Islet of Langerhans (tissue), 1 donor: ENCODE measurements around the gene EXOC3L4.
"Not testable (repeated sequence)": the region's sequence is repeated elsewhere in the genome, so short reads cannot be mapped to it uniquely, and the experiment has no call there.

Source experiments
- FAIRE-seq: peaks from one replicate; lab custom pipeline; 2011; peaks lifted over from hg19 to GRCh38; lab: Jason Lieb, UNC

EXOC3L4 gene

GRCh38 chr14:103094406-103095209 is at the start of gene EXOC3L4:
TSS of gene EXOC3L4 (plus strand) at chr14:103094725. CDS start at chr14:103100220, 5,495 bp downstream.
- FAIRE-seq = no peak

DNA sequence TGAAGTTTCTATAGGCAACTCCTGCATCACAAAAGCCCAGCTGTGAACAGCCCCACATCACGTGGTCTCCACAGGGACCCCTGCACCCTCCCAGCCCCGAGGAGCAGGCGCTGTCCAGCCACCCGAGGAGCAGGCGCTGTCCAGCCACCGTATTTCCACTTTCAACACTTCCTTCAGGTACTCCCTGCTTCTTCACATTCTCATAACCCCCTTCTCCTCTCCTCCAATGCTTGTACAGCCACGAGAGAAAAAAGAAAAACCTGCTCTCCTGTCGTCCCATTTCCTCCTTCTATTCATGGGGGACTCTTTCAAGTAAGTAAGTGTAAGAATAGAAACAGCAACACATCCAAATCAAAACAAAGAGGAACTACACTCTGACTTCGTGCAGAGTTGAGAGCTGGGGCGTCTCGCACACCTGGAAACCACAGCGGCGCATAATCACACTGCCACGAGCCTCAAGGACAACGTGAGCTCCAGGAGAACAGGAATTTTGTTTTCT is 49.1 kb upstream of the EXOC3L4 start:
- no peak for FAIRE-seq

- not testable (repeated sequence) for FAIRE-seq
Observed at GRCh38 chr14:103047453-103047852, 47.1 kb upstream of the EXOC3L4 start.

DNA sequence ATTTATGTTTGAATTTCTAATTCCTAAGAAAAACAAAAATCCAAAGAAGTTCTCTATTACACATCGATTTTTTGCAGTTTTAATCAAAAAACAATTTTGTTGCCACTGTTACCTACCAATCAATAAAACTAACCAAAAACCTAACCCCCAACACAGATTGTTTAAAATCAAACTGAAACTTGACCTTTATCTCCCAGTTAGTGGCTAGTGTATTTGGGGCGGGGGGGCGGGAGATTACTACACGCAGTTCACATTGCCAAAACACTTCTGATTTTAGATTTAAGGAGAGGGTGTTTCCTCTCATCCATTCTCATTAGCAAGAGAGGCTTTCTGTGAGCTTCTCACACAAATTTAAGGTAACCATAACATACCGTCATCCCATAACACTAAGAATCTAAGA is 43.6 kb upstream of the EXOC3L4 start:
- peak; percentile 78 for FAIRE-seq

DNA sequence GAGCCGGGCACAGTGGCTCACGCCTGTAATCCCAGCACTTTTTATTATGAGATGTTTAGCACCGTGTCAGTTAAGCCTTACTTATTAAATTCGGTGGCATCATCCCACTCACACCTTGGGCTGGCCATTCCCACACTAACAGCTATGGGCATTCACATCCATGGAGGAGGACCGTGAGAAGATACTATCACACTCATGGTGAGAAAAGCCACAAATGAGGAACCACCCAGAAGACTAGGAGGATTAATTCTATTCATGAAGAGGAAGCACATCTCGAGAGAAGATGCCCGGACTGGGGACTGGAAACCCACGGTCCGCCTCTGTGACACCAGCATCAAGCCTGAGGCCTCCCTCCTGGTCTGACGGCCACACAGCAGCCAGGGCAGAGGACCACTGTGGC is 42.1 kb upstream of the EXOC3L4 start:
- no peak for FAIRE-seq

GRCh38 chr14:103055695-103056094 is 38.8 kb upstream of the EXOC3L4 start:
- FAIRE-seq = no peak

DNA sequence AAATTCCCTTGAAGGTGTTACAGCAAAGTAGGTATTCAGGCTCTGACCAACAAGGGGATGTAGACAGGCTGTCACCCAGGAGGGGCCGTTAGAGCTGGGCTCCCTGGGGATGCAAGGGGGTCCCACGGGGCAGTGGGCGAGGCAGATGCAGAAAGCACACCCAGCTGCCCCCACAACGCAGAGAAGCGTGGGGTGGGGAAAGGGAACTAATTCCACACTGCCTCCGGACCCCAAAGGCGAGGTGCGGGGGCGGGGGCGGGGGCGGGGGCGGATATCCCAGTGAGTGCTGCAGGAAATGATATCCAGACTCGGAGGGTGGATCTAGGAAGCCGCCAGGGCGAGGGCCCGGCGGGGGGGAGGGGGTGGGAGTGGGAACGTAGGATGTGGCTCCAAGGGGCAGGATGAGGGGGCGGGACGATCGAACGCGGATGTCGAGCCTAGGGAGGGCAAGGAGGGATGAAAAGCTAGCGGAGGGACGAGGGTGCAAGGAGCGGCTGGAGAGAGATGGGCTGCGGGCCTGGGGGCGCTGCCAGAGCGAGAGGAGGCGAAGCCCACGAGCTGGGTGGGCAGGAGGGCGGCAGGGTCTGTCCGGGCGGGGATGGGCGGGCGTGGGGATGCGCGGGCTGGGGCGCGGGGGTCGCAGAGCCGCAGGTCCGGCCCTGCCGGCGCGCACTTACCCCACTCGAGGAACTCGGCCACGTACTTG is 38.0 kb upstream of the EXOC3L4 start:
- FAIRE-seq = no peak

GRCh38 chr14:103057028-103057371 is 37.5 kb upstream of the EXOC3L4 start:
- FAIRE-seq = no peak

GRCh38 chr14:103057372-103058163 is 37.0 kb upstream of the EXOC3L4 start, which contains the start of gene CDC42BPB:
TSS of gene CDC42BPB (minus strand) at chr14:103057549. CDS start at chr14:103057173, 376 bp downstream.
- FAIRE-seq = no peak

GRCh38 chr14:103058164-103059055 is 36.1 kb upstream of the EXOC3L4 start:
- FAIRE-seq = no peak

GRCh38 chr14:103059556-103059955 is 35.0 kb upstream of the EXOC3L4 start:
- FAIRE-seq = no peak

- no peak for FAIRE-seq
Observed at GRCh38 chr14:103061482-103061976, 33.0 kb upstream of the EXOC3L4 start.

DNA sequence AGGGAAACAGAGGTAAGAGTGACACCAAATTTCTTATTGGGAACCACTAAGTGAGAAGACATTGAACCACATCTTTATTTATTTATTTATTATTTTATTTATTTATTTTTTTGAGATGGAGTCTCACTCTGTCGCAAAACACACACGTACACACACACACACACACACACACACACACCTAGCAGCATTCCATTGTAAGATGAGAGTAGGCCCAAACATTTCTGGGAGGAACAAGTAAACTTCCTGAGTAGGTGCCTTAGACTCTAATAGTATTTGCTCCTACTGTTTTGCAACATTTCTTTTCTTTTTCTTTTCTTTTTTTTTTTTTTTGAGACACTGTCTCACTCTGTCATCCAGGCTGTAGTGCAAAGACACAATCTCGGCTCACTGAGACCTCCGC is 30.1 kb upstream of the EXOC3L4 start:
- no peak for FAIRE-seq

GRCh38 chr14:103064978-103065377 is 29.5 kb upstream of the EXOC3L4 start:
- no peak for FAIRE-seq

DNA sequence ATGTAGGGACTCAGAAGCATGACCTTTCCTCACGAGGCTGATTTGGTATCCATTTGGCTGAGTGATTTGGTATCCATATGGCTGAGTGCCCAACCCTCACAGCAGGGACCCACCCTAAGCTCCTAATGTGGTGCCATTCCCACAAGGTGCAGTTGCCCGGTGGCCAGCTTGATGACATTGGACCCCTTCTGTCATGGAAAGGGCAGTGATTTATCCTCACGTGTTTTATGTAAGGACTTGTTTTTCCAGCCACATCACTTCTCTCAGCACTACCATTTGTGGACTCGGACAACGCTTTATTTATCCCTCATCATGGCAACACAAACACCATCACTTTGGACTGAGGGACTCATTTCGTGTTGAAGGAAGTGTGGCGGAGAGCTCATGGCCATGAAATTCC is 28.7 kb upstream of the EXOC3L4 start:
- FAIRE-seq = no peak

- FAIRE-seq = no peak
Observed at GRCh38 chr14:103066399-103066798, 28.1 kb upstream of the EXOC3L4 start.

- no peak for FAIRE-seq
Observed at GRCh38 chr14:103067231-103067954, 27.1 kb upstream of the EXOC3L4 start.

GRCh38 chr14:103068351-103069073 is 26.0 kb upstream of the EXOC3L4 start:
- no peak for FAIRE-seq

DNA sequence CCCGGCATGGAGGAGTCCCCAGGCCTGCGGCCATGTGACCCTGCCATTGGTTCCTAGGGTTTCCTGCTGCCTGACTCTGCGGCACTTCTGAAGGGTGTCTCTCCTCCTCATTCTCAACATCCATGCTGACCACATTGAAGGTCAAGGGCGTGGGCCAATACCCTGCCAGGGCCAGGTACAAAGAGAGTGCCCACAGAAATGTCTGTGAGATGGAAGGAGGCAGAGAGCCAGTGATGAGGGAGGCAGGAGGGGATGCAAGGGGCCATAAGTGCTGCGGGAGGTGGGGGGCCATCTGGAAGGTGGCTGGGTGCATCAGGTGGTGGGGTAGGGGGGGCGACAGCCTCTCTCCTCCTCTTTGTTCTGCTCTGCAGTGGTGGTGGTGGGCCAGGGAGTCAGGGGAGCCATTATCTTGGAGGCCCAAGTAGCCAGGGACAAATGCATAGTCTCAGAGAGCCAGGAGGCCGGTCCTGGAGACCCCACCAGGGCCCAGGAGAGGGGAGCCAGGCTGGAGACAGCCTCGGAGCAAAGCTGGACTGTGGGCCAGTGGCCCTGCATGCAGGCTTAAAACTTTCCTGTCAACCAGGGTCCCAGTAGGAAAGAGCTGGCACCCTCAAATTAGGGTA is 24.2 kb upstream of the EXOC3L4 start:
- no peak for FAIRE-seq
